GM21367 (cell line): ENCODE data around the gene KLHDC7B.

ENCODE experiments used
- ATAC-seq: cut with Tn5 transposase; IDR thresholded peaks from one replicate; pipeline ENCODE4 v1.9.1; 2021; ENCODE audit not compliant: unreplicated experiment

KLHDC7B gene

DNA sequence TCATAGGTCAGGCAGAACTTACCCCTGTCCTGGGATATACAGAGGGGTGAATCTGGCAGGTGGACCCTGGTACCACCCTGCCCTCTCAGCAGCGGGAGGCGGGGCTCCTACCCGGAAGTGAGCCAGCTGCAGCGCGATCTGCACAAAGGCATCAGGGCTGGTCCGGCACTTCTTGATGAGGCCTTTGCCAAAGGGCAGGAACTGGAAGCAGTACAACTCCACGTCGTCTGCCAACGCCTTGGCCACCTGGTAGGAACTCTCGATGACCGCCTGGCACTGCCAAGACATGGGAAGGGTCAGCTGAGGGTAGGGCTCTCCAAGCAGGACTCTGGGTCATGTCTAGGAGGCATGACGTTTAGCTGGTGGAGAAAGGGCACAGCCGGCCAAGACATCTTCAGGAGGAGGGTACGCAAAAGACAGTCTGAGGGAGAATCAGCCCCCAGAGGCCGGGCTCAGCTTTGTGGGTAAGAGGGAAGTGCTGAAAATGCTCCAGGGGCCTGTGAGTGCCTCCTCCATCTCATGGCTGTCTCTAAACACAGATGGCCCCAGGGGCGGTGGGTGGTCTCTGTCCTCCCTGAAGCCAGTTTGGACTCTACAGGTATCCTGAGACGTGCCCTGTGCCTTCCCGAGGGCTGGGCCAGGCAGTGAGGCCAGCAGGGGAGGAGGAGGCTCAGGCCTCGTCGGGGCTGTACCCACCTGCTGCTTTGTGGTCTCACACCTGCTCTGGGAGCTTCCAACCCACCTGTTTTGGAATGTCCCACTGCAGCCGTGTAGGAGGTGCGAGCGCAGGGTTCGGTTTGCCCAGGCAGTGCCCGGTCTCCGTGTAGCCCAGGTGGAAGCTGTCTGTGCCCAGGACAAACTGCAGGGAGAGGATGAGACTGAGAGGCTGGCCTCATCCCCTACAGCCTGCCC, 25.8 kb downstream of the KLHDC7B start:
- ATAC-seq = no peak

DNA sequence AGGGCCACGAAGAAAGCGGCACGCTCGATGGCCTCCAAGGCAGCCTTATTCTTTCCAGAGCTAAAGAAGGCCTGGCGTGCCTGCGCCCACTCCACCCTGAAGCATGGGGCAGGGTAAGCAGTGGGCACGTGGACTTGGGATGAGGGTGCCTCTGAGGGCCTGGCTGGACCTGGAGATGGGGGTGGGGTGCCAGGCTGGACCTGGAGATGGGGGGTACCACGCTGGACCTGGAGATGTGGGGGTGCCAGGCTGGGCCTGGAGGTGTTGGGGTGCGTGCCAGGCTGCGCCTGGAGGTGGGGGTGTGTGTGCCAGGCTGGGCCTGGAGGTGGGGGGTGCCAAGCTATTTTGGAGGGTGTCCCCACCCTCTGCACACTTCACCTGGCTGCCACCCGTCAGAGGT, 27.3 kb downstream of the KLHDC7B start:
- no peak for ATAC-seq

DNA sequence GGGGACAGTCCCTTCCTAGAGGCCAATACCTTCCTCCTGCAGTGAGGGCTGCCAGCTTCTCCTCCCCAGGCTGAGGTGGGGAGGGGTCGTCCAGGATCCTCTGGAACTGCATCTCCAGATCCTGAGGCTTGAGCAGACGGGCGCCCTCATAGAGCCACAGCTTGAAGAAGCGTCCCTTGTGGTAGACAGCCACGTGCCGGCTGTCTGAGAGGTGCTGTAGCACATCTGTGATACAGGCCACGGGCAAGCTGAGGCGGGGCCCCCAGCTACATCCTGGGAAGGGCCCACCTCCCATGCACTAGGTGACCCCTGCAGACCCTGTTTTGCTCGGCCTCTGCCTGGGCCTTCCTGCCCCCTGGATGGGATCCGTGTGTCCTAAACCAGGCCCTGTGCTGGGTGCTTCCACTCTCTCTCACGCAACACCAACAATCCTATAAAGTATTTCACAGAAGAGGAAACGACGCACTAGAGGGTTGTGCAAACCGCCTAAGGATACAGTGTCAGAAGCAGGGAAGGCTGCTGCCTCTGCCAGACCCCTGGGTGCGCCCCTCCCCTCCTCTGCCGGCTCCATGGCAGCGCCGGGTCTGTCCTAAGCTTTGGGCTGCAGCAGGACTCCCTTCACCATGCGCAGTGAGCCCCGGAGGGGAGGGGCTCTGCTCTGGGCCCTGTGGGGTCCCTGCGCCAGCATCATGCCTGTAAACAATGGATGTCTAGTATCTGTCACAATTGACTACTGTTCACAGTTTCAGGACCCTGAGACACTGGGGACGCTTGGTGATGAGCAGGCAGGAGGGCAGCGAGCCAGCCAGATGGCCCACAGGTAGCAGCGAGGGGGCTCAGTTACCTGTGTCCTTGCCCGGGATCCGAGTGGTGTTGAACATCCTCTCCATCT, 28.0 kb downstream of the KLHDC7B start:
- ATAC-seq = no peak

DNA sequence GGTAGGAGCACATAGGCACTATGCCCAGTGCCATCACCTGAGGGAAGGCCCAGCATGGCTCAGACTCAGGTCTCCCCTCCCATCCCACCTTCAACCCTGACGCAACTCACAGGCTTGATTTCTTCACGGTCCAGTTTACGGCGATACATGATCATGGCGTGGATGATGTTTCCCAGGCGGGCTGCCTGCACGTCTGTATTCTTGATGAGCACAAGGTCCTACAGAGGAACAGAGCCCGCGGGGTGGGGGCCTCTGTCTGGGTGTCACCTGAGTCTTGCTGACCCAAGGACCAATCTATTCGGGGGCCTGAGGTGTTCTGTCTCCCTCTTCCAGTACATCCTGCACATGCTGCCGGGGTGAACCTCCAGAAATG, 28.7 kb downstream of the KLHDC7B start:
- no peak for ATAC-seq

DNA sequence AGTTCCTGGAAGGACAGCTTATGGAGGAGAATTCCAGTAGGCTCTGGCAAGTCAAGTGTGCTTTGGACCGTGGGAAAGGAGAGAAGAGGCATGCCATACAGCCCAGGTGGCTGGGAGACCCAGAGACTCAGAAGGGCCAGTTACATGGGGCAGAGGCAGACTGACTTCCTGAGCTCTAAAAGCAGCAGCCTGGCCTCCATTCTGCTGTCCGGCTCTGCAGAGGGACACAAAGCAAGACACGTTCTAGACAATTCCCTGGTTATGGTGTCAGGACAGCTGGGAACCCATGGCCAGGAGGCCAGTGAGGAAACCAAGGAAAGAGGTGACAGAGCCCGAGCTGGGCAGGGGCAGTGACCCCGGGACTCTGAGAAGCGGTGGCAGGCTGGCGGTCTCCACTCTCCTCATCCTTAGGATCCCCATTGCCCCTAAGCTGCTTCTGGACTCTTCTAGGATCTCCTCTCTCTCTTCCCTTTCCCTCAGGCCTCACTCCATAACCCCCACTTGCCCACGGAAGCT, 29.8 kb downstream of the KLHDC7B start:
- no peak for ATAC-seq

DNA sequence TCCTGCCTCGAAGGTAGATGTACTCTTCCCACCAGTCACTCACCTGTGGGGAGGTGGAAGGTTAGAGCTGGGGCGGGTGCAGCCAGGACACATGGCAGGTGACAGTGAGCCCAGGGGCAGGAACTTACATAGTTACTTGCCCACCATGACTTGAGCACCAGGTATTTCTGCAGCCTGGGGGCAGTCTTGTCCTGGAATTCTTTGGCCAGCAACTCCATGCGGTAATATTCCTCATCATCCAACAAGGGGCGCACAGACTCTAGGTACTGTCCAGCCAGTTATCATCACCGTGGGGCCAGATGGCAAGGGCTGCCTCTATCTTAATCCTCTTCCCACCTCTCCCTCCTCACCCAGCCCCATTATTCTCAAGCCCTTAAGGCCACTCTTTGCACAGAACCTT, 30.4 kb downstream of the KLHDC7B start:
- no peak for ATAC-seq

DNA sequence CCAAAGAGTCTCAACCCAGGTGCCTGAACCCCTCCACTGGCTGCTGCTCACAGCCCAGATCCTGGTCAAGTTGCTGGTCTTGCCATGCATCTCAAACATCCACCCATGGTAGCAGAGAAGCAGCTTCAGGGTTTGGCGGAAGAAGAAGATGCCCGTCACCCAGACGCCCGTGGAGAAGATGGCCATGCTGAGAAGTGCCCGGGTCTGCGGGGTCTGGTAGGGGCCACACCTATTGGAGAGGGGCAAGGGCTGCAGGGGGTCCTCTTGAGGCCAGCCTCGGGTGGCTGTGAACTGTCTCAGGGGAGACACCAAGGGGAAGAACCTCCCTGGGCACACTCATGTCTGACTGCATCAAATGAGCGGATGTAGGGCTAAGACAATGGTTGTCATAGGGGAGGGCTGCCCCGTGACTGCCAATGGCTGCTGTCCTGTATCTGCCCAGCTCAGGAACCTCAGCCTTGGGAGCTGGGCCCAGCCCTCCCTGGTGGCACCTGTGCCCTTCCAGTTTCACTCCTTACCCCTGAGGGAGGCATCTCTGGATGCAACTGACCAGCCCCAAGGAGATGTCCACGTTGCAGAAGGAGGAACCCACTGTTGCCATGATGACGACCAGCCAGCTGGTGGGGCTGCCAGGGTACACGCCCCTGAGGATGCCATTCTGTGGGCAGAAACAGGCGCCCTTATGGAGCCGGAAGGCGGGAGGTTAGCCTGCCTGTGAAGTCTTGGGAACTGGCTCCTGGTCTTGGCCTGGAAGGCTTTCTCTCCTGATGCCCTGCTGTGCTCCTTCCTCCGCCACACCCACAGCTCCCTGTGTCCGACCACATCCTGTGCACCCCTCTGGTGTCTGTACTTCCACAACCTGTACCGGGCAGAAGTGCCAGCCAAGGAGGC, 31.4 kb downstream of the KLHDC7B start:
- no peak for ATAC-seq

DNA sequence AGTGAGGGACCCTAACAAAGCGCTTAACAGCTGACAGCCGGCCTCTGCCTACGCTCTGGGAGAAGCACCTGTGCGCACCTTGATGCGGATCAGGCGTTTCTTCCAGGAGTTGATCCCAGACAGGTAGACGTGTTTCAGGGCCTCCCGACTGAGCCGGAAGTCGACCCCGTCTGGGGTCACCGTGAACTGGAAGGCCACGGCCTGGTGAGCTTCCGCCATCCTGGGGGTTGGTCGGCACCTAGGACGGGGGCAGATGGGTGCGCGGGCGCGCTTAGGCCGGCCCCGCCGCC, 31.9 kb downstream of the KLHDC7B start:
- no peak for ATAC-seq

DNA sequence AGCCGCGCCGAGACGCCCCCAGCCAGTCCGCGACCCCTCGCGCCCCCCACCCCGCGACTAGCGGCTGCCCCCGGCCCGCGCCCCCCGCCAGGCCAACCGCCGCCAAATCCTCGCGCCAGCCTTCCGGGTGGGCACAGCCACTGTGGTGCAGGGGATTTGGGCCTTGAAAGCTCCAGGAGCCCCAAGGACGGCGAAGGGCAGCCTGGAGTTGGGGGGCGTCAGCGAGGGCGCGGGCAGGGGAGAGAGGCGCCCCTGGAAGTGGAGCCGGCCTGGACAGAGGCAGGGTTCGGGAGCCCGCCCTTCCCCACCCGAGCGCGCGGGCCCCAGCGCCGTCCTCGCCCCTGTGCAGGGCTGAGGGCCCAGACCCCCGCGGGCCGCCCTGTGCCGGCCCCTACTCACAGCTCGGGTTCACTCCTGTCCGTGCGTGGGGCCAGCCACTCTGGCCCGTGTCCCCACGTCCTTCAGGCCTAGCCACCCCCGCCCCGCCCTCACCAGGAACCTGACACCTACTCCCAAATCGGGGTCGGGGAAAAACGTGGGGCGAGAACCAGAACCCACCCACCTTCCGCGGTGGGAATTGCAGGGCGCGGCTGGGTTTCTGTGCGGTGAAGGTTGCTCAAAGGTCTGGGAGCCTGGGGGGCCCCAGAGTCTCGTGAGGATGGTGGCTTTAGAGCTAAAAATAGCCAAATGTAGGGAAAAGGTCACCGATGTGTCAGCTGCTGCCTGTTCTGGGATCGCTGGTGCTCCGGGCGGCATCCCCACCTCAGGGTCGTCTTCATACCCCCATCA, 32.5 kb downstream of the KLHDC7B start, which contains the start of gene CPT1B:
CPT1B (minus strand) TSS at position 441 of the 789 bp plus-strand sequence. CDS start 512 bp downstream, outside the sequence.
- no peak for ATAC-seq

DNA sequence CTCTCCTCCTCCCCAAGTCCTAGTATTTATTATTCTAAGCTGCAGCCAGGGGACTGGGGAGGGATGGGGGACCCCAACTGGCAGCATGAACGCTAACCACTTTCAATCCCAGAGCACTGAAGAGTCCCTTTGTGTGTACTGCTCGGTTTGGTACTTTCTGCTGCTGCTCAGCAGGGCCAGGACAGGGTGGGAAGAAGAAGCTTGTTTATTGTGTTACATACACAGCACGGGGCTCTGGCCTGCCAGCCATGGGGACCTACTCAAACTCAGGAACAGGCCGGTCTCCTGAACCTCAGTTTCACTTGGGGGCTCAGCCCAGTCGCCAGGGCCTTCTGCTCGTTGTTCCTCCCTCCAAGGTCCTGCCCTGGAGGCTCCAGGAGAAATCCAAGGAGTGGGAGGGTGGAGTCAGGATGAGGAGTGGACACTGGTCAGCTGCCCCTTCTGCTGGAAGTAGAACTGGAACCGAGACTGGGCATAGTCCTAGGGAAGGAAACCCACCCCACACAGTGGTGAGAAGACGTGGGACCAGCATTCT, 33.1 kb downstream of the KLHDC7B start:
- ATAC-seq = no peak

DNA sequence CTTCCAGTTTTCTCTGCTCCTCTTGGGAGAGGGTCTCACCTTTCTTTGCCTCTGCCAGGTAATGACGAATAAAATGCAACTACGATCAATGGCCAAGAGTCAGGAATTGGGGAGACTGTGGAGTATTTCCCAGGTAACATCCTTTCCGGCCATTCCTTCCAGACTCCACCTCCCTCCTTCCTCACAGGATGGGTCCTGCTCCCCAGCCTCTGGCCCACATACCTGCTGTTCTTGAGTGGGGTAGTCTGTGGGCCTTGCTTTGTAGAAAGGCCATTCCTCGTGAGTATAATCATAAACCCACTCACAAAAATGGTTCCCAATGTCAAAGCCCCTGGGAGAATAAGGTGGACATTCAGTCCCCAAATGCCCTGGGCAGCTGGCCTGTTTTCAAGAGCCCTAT, 34.1 kb downstream of the KLHDC7B start:
- no peak for ATAC-seq

DNA sequence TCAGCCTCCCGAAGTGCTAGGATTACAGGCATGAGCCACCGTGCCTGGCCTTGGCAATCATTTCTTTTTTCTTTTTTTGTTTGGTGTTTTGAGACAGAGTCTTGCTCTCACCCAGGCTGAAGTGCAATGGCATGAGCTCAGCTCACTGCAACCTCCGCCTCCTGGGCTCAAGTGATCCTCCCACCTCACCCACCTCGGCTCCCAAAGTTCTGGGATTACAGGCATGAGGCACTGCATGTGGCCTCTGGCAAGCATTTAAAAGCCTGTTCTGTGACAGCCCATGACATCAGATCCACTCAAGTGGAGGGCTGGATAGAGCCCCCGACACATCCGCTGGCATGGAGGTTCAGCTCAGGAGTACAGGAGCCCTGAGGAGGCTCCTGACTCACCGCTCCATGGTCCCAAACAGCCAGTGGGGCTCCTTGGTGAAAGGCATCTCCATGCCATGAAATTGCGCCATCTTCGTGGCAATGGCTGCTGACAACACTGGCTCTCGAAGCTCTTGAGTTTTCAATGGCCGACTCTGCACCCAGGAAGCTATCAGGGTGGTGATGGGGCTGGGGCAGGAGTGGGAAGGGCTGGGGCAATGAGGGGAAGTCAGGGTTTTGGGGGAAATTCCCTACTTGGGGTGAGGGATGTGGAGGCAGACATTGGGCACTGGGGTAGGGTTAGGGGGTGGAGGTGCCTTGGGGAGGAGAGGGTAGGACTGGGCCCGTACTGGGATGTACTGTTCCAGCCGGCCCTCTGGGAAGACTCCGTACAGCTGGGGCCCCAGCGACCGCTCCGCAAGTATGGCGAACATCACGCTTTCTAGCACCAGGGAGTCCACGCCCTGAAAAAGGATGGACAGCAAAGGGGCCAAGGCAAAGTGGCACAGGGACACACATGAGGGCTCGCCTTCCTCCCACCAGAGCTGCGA, 35.6 kb downstream of the KLHDC7B start:
- ATAC-seq = no peak

DNA sequence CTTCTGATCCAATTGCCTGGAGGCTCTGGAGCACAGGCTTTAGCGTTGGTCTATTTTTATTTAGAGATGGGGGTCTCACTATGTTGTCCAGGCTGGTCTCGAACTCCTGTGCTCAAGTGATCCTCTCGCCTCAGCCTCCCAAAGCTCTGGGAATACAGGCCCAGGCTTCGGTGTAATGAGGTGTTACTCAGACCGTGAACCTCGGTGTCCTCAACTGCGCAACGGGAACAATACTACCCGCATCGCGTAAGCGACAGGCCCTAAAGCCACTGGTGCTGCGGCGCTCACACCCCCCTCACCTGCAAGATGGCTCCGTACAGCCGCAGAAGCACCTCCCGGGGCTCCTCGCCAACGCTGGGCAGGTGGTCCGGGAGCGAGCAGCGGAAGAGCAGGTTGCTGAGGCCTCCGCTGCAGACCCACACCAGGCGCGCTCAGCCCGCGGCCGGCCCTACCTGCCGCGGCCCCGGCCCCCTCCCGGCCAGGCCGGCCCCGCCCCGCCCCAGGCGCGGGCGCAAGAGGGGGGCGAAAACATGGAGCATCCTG, 36.3 kb downstream of the KLHDC7B start:
- peak; percentile 2 for ATAC-seq

DNA sequence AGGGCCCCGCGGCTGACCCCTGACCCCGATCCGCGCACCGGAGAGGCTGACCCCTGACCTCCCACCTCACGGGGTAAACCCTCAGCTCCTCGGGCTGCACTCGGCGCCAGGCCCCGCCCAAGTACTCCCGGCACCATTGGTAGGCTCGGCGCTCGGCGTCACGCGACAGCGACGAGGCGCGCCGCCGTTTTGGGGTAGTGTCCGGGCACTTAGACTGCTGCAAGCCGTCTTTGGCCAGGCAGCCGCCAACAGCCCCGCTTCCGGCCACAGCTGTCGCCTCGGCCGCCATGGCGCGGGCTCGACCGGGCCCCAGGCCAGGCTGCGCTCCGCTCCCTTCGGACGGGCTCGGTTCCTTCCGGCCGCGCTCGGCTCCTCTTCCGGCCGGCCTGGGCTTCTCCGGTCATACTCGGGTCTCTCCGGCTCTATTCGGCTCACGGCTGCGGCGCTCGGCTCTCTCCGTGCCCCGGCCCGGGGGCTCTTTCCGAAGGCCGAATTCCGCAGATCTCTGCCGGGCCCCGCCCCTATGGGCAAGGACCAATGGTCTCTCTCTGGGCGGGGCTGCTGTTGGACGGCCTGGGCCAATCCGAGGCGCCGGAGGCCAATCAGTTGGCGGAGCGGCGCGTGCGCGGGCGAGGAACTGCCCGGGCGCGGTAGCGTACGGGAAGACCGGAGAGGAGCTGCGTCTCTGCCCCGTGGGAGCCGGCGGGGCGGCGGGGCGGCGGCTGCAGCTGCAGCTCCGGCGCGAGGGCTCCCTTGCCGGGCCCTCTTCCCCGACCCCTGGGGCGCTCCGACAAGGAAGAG, 37.0 kb downstream of the KLHDC7B start, which contains the start of gene CHKB:
CHKB (minus strand) TSS at position 357 of the 801 bp plus-strand sequence; CDS start at position 289, 68 bp downstream.
- ATAC-seq = peak; percentile 79

DNA sequence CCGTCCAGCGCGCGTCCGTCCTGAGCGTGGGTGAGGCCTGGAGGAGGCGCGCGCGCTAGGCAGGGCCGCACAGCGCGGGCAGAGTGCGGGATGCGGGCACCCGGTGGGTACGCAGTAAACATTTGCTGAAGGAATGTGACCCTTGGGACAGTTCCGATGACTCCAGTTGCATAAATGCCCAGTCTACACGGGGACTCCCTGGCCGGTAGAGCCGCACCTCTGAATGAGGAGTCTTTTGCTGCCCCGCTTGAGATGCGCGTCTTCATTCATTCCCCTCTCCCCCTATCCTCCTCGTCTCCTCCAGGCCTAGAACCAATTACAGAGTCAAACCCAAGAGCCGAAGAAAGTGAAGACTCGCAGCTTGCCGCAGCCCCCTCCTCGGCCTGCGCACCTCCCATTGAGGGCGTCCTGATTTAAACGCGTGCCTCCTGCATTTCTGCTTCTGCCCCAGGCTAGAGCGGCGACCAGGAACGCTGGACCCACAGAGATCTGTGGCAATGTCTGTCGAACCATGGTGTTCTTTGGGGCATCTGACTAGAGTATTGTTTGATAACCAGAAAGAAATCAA, 37.7 kb downstream of the KLHDC7B start:
- ATAC-seq = peak; percentile 12

DNA sequence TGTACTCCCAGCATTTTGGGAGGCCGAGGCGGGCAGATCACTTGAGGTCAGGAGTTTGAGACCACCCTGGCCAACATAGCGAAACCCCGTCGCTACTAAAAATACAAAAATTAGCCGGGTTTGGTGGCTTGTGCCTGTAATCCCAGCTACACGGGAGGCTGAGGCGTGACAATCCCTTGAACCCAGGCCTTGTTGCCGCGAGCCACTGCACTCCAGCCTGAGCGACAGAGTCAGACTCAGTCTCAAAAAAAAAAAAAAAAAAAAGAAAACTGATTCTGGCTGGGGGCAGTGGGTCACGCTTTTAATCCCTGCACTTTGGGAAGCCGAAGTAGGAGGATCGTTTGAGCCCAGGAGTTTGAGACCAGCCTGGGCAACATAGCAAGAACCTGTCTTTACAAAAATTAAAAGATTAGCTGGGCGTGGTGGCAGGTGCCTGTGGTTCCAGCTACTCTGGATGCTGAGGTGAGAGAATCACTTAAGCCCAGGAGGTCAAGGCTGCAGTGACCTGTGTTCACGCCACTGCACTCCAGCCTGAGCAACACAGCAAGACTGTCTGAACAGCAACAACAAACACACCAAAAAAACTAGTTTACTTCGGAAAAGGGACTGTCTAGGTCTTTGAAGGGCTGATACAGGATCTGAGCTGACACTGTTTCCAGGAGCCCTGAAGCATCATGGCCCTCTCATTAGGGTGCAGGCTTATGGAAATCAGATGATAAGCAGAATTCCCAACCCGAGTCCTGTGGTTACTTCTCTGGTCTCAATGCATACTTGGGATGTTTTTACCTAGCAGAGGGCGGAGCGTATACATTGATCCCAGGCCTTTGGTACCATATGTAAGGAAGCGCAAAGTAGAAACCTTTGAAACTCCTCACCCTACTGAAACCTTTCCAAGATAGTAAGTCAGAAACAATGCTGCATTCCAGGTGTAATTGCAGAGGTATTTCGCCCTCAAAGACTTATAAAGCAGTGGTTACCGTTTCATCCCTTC, 38.7 kb downstream of the KLHDC7B start:
- ATAC-seq = no peak
